ENCODE measurements around the gene ZNF805. TPM values are rescaled to one million over a fixed set of nuclear protein-coding genes. Genes with fewer than 3 reads are reported as not detected.
"Not testable (repeated sequence)": the region's sequence is repeated elsewhere in the genome, so short reads cannot be mapped to it uniquely, and the experiment has no call there.

Gene ZNF805
- 1 to 10 TPM in 3 of 4 donors, under 1 TPM in 1; 0.54 to 4.3 (median 1.3) TPM for polyA plus RNA-seq
- long read RNA-seq, donor 1, partial matches to known transcripts, result 0 of 2 reads
- long read RNA-seq, donor 1, other reads (novel, unspliced or antisense), result 0 of 2 reads
- long read RNA-seq, donor 2, result 0 reads
- long read RNA-seq, donor 3, partial matches to known transcripts, result 0 of 2 reads
- long read RNA-seq, donor 3, other reads (novel, unspliced or antisense), result 0 of 2 reads
- long read RNA-seq, donor 4, result 0 reads
- long read RNA-seq, donor 5, result 0 reads
- long read RNA-seq, donor 6, partial matches to known transcripts, result 0 of 1 reads
- long read RNA-seq, donor 6, other reads (novel, unspliced or antisense), result 0 of 1 reads
- long read RNA-seq, donor 7, partial matches to known transcripts, result 0 of 2 reads
- long read RNA-seq, donor 7, other reads (novel, unspliced or antisense), result 0 of 2 reads
- long read RNA-seq, donor 8, result 0 reads
- long read RNA-seq, donor 9, result 0 reads
- long read RNA-seq, donor 10, partial matches to known transcripts, result 0 of 2 reads
- long read RNA-seq, donor 10, other reads (novel, unspliced or antisense), result 0 of 2 reads

- 0 to 1% (median 1%) methylated on average over 58 to 61 of the region's 61 CpGs for WGBS, 3 donors
- H3K4me3 ChIP-seq (ENCODE audit: low read depth in 1 of 3, low read length in 3 of 3), result peak within 1 kb of the TSS; percentile 85 to 96 (median 85)
- FAIRE-seq, result no peak
These were observed at the start of gene ZNF805 for GRCh38 chr19:57240311-57241090. TSS of gene ZNF805 (plus strand) at chr19:57240632. CDS start at chr19:57240892, 260 bp downstream.

GRCh38 chr19:57191141-57192076 is 49.0 kb upstream of the ZNF805 start, which contains the start of gene ZNF264:
TSS of gene ZNF264 (plus strand) at chr19:57191500. CDS start at chr19:57191914, 414 bp downstream.
- WGBS, 3 donors, result 1 to 4% (median 3%) methylated on average over 78 to 81 of the region's 81 CpGs

More at GRCh38 chr19:57240311-57241090, at the start of gene ZNF805:
- peaks cover 0 to 11% (median 6%) of the 10 kb centered on the region in 3 donors for H3K4me1 ChIP-seq (ENCODE audit: control insufficient read depth in 3 of 3, insufficient read depth in 2 of 3, low read depth in 1 of 3, low read length in 2 of 3)
- H3K9me3 ChIP-seq (ENCODE audit: control insufficient read depth in 2 of 2, insufficient read depth in 1 of 2, low read depth in 1 of 2, low read length in 1 of 2), result no peaks in the 10 kb centered on the region
- DNase-seq, result peak; percentile 95 to 98
- peak within 1 kb of the TSS; percentile 87 to 95 (median 89) for H3K27ac ChIP-seq (ENCODE audit: low read depth in 1 of 3, low read length in 2 of 3)
- H3K36me3 ChIP-seq (ENCODE audit: control insufficient read depth in 3 of 3, insufficient read depth in 2 of 3, low read depth in 1 of 3, low read length in 3 of 3), result peaks cover 0 to 17% (median 9%) of the 10 kb centered on the region in 3 donors
- no peaks in the 10 kb centered on the region for H3K27me3 ChIP-seq (ENCODE audit: control insufficient read depth in 3 of 3, insufficient read depth in 3 of 3, low read length in 3 of 3)

GRCh38 chr19:57192077-57192420 is 48.4 kb upstream of the ZNF805 start:
- WGBS, 3 donors, result 14 to 35% (median 31%) methylated on average over 9 of the region's 9 CpGs

More at GRCh38 chr19:57191141-57192076, 49.0 kb upstream of the ZNF805 start, which contains the start of gene ZNF264:
- Histone ChIP-seq H3K4me1 (ENCODE audit: control insufficient read depth in 3 of 3, insufficient read depth in 2 of 3, low read depth in 1 of 3, low read length in 2 of 3) (peaks cover 0 to 4% (median 2%) of the 10 kb centered on the region in 3 donors), H3K4me3 (ENCODE audit: low read depth in 1 of 3, low read length in 3 of 3) (peak within 1 kb of the TSS; percentile 77 to 97 (median 86)), H3K27me3 (ENCODE audit: control insufficient read depth in 3 of 3, insufficient read depth in 3 of 3, low read length in 3 of 3) (peaks cover 0 to 3% (median 0%) of the 10 kb centered on the region in 3 donors), H3K36me3 (ENCODE audit: control insufficient read depth in 3 of 3, insufficient read depth in 2 of 3, low read depth in 1 of 3, low read length in 3 of 3) (peaks cover 5 to 24% (median 7%) of the 10 kb centered on the region in 3 donors), H3K27ac (ENCODE audit: low read depth in 1 of 3, low read length in 2 of 3) (peak within 1 kb of the TSS; percentile 77 to 86 (median 78)), H3K9me3 (ENCODE audit: control insufficient read depth in 2 of 2, insufficient read depth in 1 of 2, low read depth in 1 of 2, low read length in 1 of 2) (peaks cover 0 to 21% of the 10 kb centered on the region in 2 donors)
- FAIRE-seq, result no peak
- peak; percentile 87 to 95 for DNase-seq

GRCh38 chr19:57192993-57193392 is 47.4 kb upstream of the ZNF805 start:
- H3K4me1 ChIP-seq (ENCODE audit: control insufficient read depth in 3 of 3, insufficient read depth in 2 of 3, low read depth in 1 of 3, low read length in 2 of 3), result peaks cover 0 to 4% (median 2%) of the 10 kb centered on the region in 3 donors
- 87 to 95% (median 94%) methylated on average over 5 of the region's 5 CpGs for WGBS, 3 donors

More at GRCh38 chr19:57192077-57192420, 48.4 kb upstream of the ZNF805 start:
- peaks cover 0 to 4% (median 2%) of the 10 kb centered on the region in 3 donors for H3K4me1 ChIP-seq (ENCODE audit: control insufficient read depth in 3 of 3, insufficient read depth in 2 of 3, low read depth in 1 of 3, low read length in 2 of 3)
- H3K27me3 ChIP-seq (ENCODE audit: control insufficient read depth in 3 of 3, insufficient read depth in 3 of 3, low read length in 3 of 3), result peaks cover 0 to 3% (median 0%) of the 10 kb centered on the region in 3 donors
- DNase-seq (no peak), FAIRE-seq (no peak)
- H3K36me3 ChIP-seq (ENCODE audit: control insufficient read depth in 3 of 3, insufficient read depth in 2 of 3, low read depth in 1 of 3, low read length in 3 of 3), result peaks cover 5 to 28% (median 7%) of the 10 kb centered on the region in 3 donors
- peaks cover 0 to 17% of the 10 kb centered on the region in 2 donors for H3K9me3 ChIP-seq (ENCODE audit: control insufficient read depth in 2 of 2, insufficient read depth in 1 of 2, low read depth in 1 of 2, low read length in 1 of 2)
- H3K4me3 ChIP-seq (ENCODE audit: low read depth in 1 of 3, low read length in 3 of 3), result peak overlapping the region; percentile 77 to 97 (median 86)
- H3K27ac ChIP-seq (ENCODE audit: low read depth in 1 of 3, low read length in 2 of 3), result peak overlapping the region in 2 of 3 donors; percentile 77 to 86

GRCh38 chr19:57197874-57198273 is 42.6 kb upstream of the ZNF805 start:
- H3K36me3 ChIP-seq (ENCODE audit: control insufficient read depth in 3 of 3, insufficient read depth in 2 of 3, low read depth in 1 of 3, low read length in 3 of 3), result peaks cover 7 to 47% (median 10%) of the 10 kb centered on the region in 3 donors
- H3K27ac ChIP-seq (ENCODE audit: low read depth in 1 of 3, low read length in 2 of 3); DNase-seq: not testable (repeated sequence)

More at GRCh38 chr19:57192993-57193392, 47.4 kb upstream of the ZNF805 start:
- Histone ChIP-seq H3K9me3 (ENCODE audit: control insufficient read depth in 2 of 2, insufficient read depth in 1 of 2, low read depth in 1 of 2, low read length in 1 of 2) (peaks cover 0 to 14% of the 10 kb centered on the region in 2 donors), H3K36me3 (ENCODE audit: control insufficient read depth in 3 of 3, insufficient read depth in 2 of 3, low read depth in 1 of 3, low read length in 3 of 3) (peaks cover 5 to 31% (median 7%) of the 10 kb centered on the region in 3 donors), H3K27me3 (ENCODE audit: control insufficient read depth in 3 of 3, insufficient read depth in 3 of 3, low read length in 3 of 3) (no peaks in the 10 kb centered on the region), H3K27ac (ENCODE audit: low read depth in 1 of 3, low read length in 2 of 3) (no peak overlapping the region), H3K4me3 (ENCODE audit: low read depth in 1 of 3, low read length in 3 of 3) (peak overlapping the region in 1 of 3 donors; percentile 86)
- FAIRE-seq (no peak), DNase-seq (no peak)

GRCh38 chr19:57202160-57202559 is 38.3 kb upstream of the ZNF805 start:
- FAIRE-seq, result no peak
- H3K9me3 ChIP-seq (ENCODE audit: control insufficient read depth in 2 of 2, insufficient read depth in 1 of 2, low read depth in 1 of 2, low read length in 1 of 2), result peaks cover 0 to 2% of the 10 kb centered on the region in 2 donors
- H3K27me3 ChIP-seq (ENCODE audit: control insufficient read depth in 3 of 3, insufficient read depth in 3 of 3, low read length in 3 of 3), result no peaks in the 10 kb centered on the region
- no peak overlapping the region for H3K4me3 ChIP-seq (ENCODE audit: low read depth in 1 of 3, low read length in 3 of 3)
- DNase-seq, result no peak
- H3K36me3 ChIP-seq (ENCODE audit: control insufficient read depth in 3 of 3, insufficient read depth in 2 of 3, low read depth in 1 of 3, low read length in 3 of 3), result peaks cover 4 to 43% (median 19%) of the 10 kb centered on the region in 3 donors
- H3K27ac ChIP-seq (ENCODE audit: low read depth in 1 of 3, low read length in 2 of 3), result no peak overlapping the region
- 89 to 96% (median 96%) methylated on average over 5 of the region's 5 CpGs for WGBS, 3 donors
- no peaks in the 10 kb centered on the region for H3K4me1 ChIP-seq (ENCODE audit: control insufficient read depth in 3 of 3, insufficient read depth in 2 of 3, low read depth in 1 of 3, low read length in 2 of 3)

More at GRCh38 chr19:57197874-57198273, 42.6 kb upstream of the ZNF805 start:
- H3K27me3 ChIP-seq (ENCODE audit: control insufficient read depth in 3 of 3, insufficient read depth in 3 of 3, low read length in 3 of 3); H3K9me3 ChIP-seq (ENCODE audit: control insufficient read depth in 2 of 2, insufficient read depth in 1 of 2, low read depth in 1 of 2, low read length in 1 of 2); FAIRE-seq; H3K4me1 ChIP-seq (ENCODE audit: control insufficient read depth in 3 of 3, insufficient read depth in 2 of 3, low read depth in 1 of 3, low read length in 2 of 3); H3K4me3 ChIP-seq (ENCODE audit: low read depth in 1 of 3, low read length in 3 of 3): not testable (repeated sequence)
- 95 to 99% (median 99%) methylated on average over 6 of the region's 6 CpGs for WGBS, 3 donors

GRCh38 chr19:57210381-57210780 is 30.1 kb upstream of the ZNF805 start:
- WGBS, 3 donors, result 83 to 93% (median 86%) methylated on average over 4 of the region's 4 CpGs
- peaks cover 14 to 53% (median 44%) of the 10 kb centered on the region in 3 donors for H3K36me3 ChIP-seq (ENCODE audit: control insufficient read depth in 3 of 3, insufficient read depth in 2 of 3, low read depth in 1 of 3, low read length in 3 of 3)

More at GRCh38 chr19:57210381-57210780, 30.1 kb upstream of the ZNF805 start:
- no peak for FAIRE-seq
- Histone ChIP-seq H3K4me1 (ENCODE audit: control insufficient read depth in 3 of 3, insufficient read depth in 2 of 3, low read depth in 1 of 3, low read length in 2 of 3) (no peaks in the 10 kb centered on the region), H3K4me3 (ENCODE audit: low read depth in 1 of 3, low read length in 3 of 3) (no peak overlapping the region), H3K27me3 (ENCODE audit: control insufficient read depth in 3 of 3, insufficient read depth in 3 of 3, low read length in 3 of 3) (no peaks in the 10 kb centered on the region), H3K9me3 (ENCODE audit: control insufficient read depth in 2 of 2, insufficient read depth in 1 of 2, low read depth in 1 of 2, low read length in 1 of 2) (peaks cover 3 to 8% of the 10 kb centered on the region in 2 donors), H3K27ac (ENCODE audit: low read depth in 1 of 3, low read length in 2 of 3) (no peak overlapping the region)
- no peak for DNase-seq
